Fibroblast of lung (primary cell): ENCODE results near the gene STPG1. TPM values are rescaled to one million over a fixed set of nuclear protein-coding genes. Genes with fewer than 3 reads are reported as not detected.

ENCODE experiments used
- DNase-seq, 2 donors: peaks; one replicate each; pipeline versions ENCODE4 v3.0.0 to v3.0.0-alpha.2; 2010; ENCODE audit warnings: low read depth in 2 of 2
- H2AFZ ChIP-seq: 2 replicates; pipeline ENCODE4 v1.5.1; 2012; ENCODE audit warnings: low read length, control low read depth, inconsistent platforms
- H3K27ac ChIP-seq: 2 replicates; pipeline ENCODE4 v1.5.1; 2011; ENCODE audit warnings: low read length, control low read depth; ENCODE audit not compliant: insufficient read depth
- H3K27me3 ChIP-seq: 2 replicates; pipeline ENCODE4 v1.5.1; 2011; ENCODE audit warnings: mild to moderate bottlenecking, low read length; ENCODE audit not compliant: control insufficient read depth, insufficient read depth
- H3K36me3 ChIP-seq: 2 replicates; pipeline ENCODE4 v1.5.1; 2011; ENCODE audit warnings: low read length; ENCODE audit not compliant: control insufficient read depth, insufficient read depth
- H3K4me1 ChIP-seq: 2 replicates; pipeline ENCODE4 v1.5.1; 2011; ENCODE audit warnings: low read length; ENCODE audit not compliant: control insufficient read depth, insufficient read depth; ENCODE audit errors: extremely low read depth
- H3K4me2 ChIP-seq: 2 replicates; pipeline ENCODE4 v1.5.1; 2011; ENCODE audit warnings: low read length, control low read depth; ENCODE audit not compliant: insufficient read depth; ENCODE audit errors: extremely low read depth
- H3K4me3 ChIP-seq, 4 experiments: fragments of 200-600 bp in 1 of 4; sonication (generic) in 1 of 4; replicated peaks in 1 of 4; 2 replicates each; pipeline ENCODE4 v1.5.1; 2011 to 2016; ENCODE audit warnings: low read length in 4 of 4, low read depth in 3 of 4, mild to moderate bottlenecking in 3 of 4, control low read depth in 2 of 4, inconsistent platforms in 1 of 4, mixed read lengths in 1 of 4; ENCODE audit not compliant: insufficient read depth in 1 of 4; ENCODE audit errors: control extremely low read depth in 1 of 4
- H3K79me2 ChIP-seq: 2 replicates; pipeline ENCODE4 v1.5.1; 2012; ENCODE audit warnings: mild to moderate bottlenecking, low read length, inconsistent platforms; ENCODE audit not compliant: control insufficient read depth, insufficient read depth
- H3K9ac ChIP-seq: 2 replicates; pipeline ENCODE4 v1.5.1; 2011; ENCODE audit warnings: mild to moderate bottlenecking, low read length, control low read depth; ENCODE audit not compliant: insufficient read depth
- H3K9me3 ChIP-seq: 2 replicates; pipeline ENCODE4 v1.5.1; 2012; ENCODE audit warnings: low read depth, low read length; ENCODE audit not compliant: control insufficient read depth, insufficient read depth
- H4K20me1 ChIP-seq: 2 replicates; pipeline ENCODE4 v1.5.1; 2011; ENCODE audit warnings: low read length; ENCODE audit not compliant: control insufficient read depth, insufficient read depth; ENCODE audit errors: extremely low read depth
- CTCF ChIP-seq, 2 donors: IDR thresholded peaks in 1 of 2; conservative IDR thresholded peaks in 1 of 2; 1 replicate in 1 of 2; 2 replicates in 1 of 2; pipeline ENCODE4 v1.5.1; 2011 to 2012; ENCODE audit warnings: low read length in 2 of 2, control low read depth in 1 of 2, inconsistent platforms in 1 of 2, low read depth in 1 of 2, mild to moderate bottlenecking in 1 of 2
- EZH2 ChIP-seq: IDR thresholded peaks from 2 replicates; pipeline ENCODE4 v1.5.1; 2012; ENCODE audit warnings: low read length, control low read depth, mild to moderate bottlenecking; ENCODE audit errors: missing control alignments
- polyA plus RNA-seq, 2 donors: library from polyadenylated mRNA; depleted of rRNA in 1 of 2; stranded (reverse) in 1 of 2; unstranded in 1 of 2; fragments of >200 nt; gene quantifications; 2 replicates each; pipeline ENCODE4 v1.2.1, GENCODE V29; 2011 to 2012; ENCODE audit warnings: missing spikeins in 1 of 2
- total RNA-seq: library from RNA; depleted of rRNA; stranded (reverse); fragments of >200 nt; gene quantifications from 2 replicates; pipeline ENCODE4 v1.2.1, GENCODE V29; 2014

The STPG1 gene
- total and polyA plus RNA-seq, 2 donors (not counting 1 experiment from before 2014, with no cell fraction given), result 7.9 to 8.5 TPM

GRCh38 chr1:24345334-24345733, 68.2 kb downstream of the STPG1 start:
- H3K27me3 ChIP-seq, result peaks cover 2% of the 10 kb centered on the region
- no peak overlapping the region for H3K4me3 ChIP-seq
- no peak for DNase-seq
- H3K9me3 ChIP-seq, result no peaks in the 10 kb centered on the region
- no peaks in the 10 kb centered on the region for H3K4me1 ChIP-seq
- H3K36me3 ChIP-seq, result no peaks in the 10 kb centered on the region
- TF ChIP-seq CTCF (conservative IDR thresholded peaks at IDR 0.05 in 1 of 2, IDR thresholded peaks at IDR 0.05 in 1 of 2; ENCODE audit: low read depth in 1 of 2, low read length in 2 of 2), result no peak
- no peak for TF ChIP-seq EZH2
- no peak overlapping the region for H2AFZ ChIP-seq
- H3K4me2 ChIP-seq, result no peak overlapping the region
- no peaks in the 10 kb centered on the region for H3K79me2 ChIP-seq
- H4K20me1 ChIP-seq, result no peaks in the 10 kb centered on the region
- H3K27ac ChIP-seq, result no peak overlapping the region
- H3K9ac ChIP-seq, result no peak overlapping the region

- H2AFZ ChIP-seq, result no peak overlapping the region
- no peak overlapping the region for H3K4me3 ChIP-seq
- no peaks in the 10 kb centered on the region for H3K9me3 ChIP-seq
- H4K20me1 ChIP-seq, result no peaks in the 10 kb centered on the region
- no peaks in the 10 kb centered on the region for H3K27me3 ChIP-seq
- H3K4me2 ChIP-seq, result no peak overlapping the region
- H3K4me1 ChIP-seq, result no peaks in the 10 kb centered on the region
- TF ChIP-seq EZH2 (no peak), CTCF (conservative IDR thresholded peaks at IDR 0.05 in 1 of 2, IDR thresholded peaks at IDR 0.05 in 1 of 2; ENCODE audit: low read depth in 1 of 2, low read length in 2 of 2) (no peak)
- no peak overlapping the region for H3K9ac ChIP-seq
- H3K79me2 ChIP-seq, result no peaks in the 10 kb centered on the region
- DNase-seq, result no peak
- H3K36me3 ChIP-seq, result no peaks in the 10 kb centered on the region
- H3K27ac ChIP-seq, result no peak overlapping the region
These were observed 69.4 kb downstream of the STPG1 start for GRCh38 chr1:24344090-24344742.

GRCh38 chr1:24343412-24344089, 70.0 kb downstream of the STPG1 start:
- H3K27me3 ChIP-seq, result peaks cover 2% of the 10 kb centered on the region
- DNase-seq, result no peak
- H3K79me2 ChIP-seq, result no peaks in the 10 kb centered on the region
- H3K27ac ChIP-seq, result no peak overlapping the region
- TF ChIP-seq CTCF (conservative IDR thresholded peaks at IDR 0.05 in 1 of 2, IDR thresholded peaks at IDR 0.05 in 1 of 2; ENCODE audit: low read depth in 1 of 2, low read length in 2 of 2) (no peak), EZH2 (no peak)
- H3K9me3 ChIP-seq, result no peaks in the 10 kb centered on the region
- no peaks in the 10 kb centered on the region for H4K20me1 ChIP-seq
- H3K4me2 ChIP-seq, result no peak overlapping the region
- H2AFZ ChIP-seq, result no peak overlapping the region
- H3K4me3 ChIP-seq, result no peak overlapping the region
- no peaks in the 10 kb centered on the region for H3K36me3 ChIP-seq
- no peak overlapping the region for H3K9ac ChIP-seq
- no peaks in the 10 kb centered on the region for H3K4me1 ChIP-seq
